Fibroblast of lung (primary cell): ENCODE measurements around the gene SMC1B. TPM values are rescaled to one million over a fixed set of nuclear protein-coding genes. Genes with fewer than 3 reads are reported as not detected.
"Not testable (repeated sequence)": the region's sequence is repeated elsewhere in the genome, so short reads cannot be mapped to it uniquely, and the experiment has no call there.

Source experiments
- DNase-seq, 2 donors: peaks; one replicate each; pipeline versions ENCODE4 v3.0.0 to v3.0.0-alpha.2; 2010; ENCODE audit warnings: low read depth in 2 of 2
- H2AFZ ChIP-seq: 2 replicates; pipeline ENCODE4 v1.5.1; 2012; ENCODE audit warnings: low read length, control low read depth, inconsistent platforms
- H3K27ac ChIP-seq: 2 replicates; pipeline ENCODE4 v1.5.1; 2011; ENCODE audit warnings: low read length, control low read depth; ENCODE audit not compliant: insufficient read depth
- H3K27me3 ChIP-seq: 2 replicates; pipeline ENCODE4 v1.5.1; 2011; ENCODE audit warnings: mild to moderate bottlenecking, low read length; ENCODE audit not compliant: control insufficient read depth, insufficient read depth
- H3K36me3 ChIP-seq: 2 replicates; pipeline ENCODE4 v1.5.1; 2011; ENCODE audit warnings: low read length; ENCODE audit not compliant: control insufficient read depth, insufficient read depth
- H3K4me1 ChIP-seq: 2 replicates; pipeline ENCODE4 v1.5.1; 2011; ENCODE audit warnings: low read length; ENCODE audit not compliant: control insufficient read depth, insufficient read depth; ENCODE audit errors: extremely low read depth
- H3K4me2 ChIP-seq: 2 replicates; pipeline ENCODE4 v1.5.1; 2011; ENCODE audit warnings: low read length, control low read depth; ENCODE audit not compliant: insufficient read depth; ENCODE audit errors: extremely low read depth
- H3K4me3 ChIP-seq, 4 experiments: fragments of 200-600 bp in 1 of 4; sonication (generic) in 1 of 4; replicated peaks in 1 of 4; 2 replicates each; pipeline ENCODE4 v1.5.1; 2011 to 2016; ENCODE audit warnings: low read length in 4 of 4, low read depth in 3 of 4, mild to moderate bottlenecking in 3 of 4, control low read depth in 2 of 4, inconsistent platforms in 1 of 4, mixed read lengths in 1 of 4; ENCODE audit not compliant: insufficient read depth in 1 of 4; ENCODE audit errors: control extremely low read depth in 1 of 4
- H3K79me2 ChIP-seq: 2 replicates; pipeline ENCODE4 v1.5.1; 2012; ENCODE audit warnings: mild to moderate bottlenecking, low read length, inconsistent platforms; ENCODE audit not compliant: control insufficient read depth, insufficient read depth
- H3K9ac ChIP-seq: 2 replicates; pipeline ENCODE4 v1.5.1; 2011; ENCODE audit warnings: mild to moderate bottlenecking, low read length, control low read depth; ENCODE audit not compliant: insufficient read depth
- H3K9me3 ChIP-seq: 2 replicates; pipeline ENCODE4 v1.5.1; 2012; ENCODE audit warnings: low read depth, low read length; ENCODE audit not compliant: control insufficient read depth, insufficient read depth
- H4K20me1 ChIP-seq: 2 replicates; pipeline ENCODE4 v1.5.1; 2011; ENCODE audit warnings: low read length; ENCODE audit not compliant: control insufficient read depth, insufficient read depth; ENCODE audit errors: extremely low read depth
- EZH2 ChIP-seq: IDR thresholded peaks from 2 replicates; pipeline ENCODE4 v1.5.1; 2012; ENCODE audit warnings: low read length, control low read depth, mild to moderate bottlenecking; ENCODE audit errors: missing control alignments
- polyA plus RNA-seq, 2 donors: library from polyadenylated mRNA; depleted of rRNA in 1 of 2; stranded (reverse) in 1 of 2; unstranded in 1 of 2; fragments of >200 nt; gene quantifications; 2 replicates each; pipeline ENCODE4 v1.2.1, GENCODE V29; 2011 to 2012; ENCODE audit warnings: missing spikeins in 1 of 2
- total RNA-seq: library from RNA; depleted of rRNA; stranded (reverse); fragments of >200 nt; gene quantifications from 2 replicates; pipeline ENCODE4 v1.2.1, GENCODE V29; 2014
- TF ChIP-seq, protein P1 (sequence below), 2 donors: IDR thresholded peaks in 1 of 2; conservative IDR thresholded peaks in 1 of 2; 1 replicate in 1 of 2; 2 replicates in 1 of 2; pipeline ENCODE4 v1.5.1; 2011 to 2012; ENCODE audit warnings: low read length in 2 of 2, control low read depth in 1 of 2, inconsistent platforms in 1 of 2, low read depth in 1 of 2, mild to moderate bottlenecking in 1 of 2

The SMC1B gene
- total and polyA plus RNA-seq, 2 donors (not counting 1 experiment from before 2014, with no cell fraction given) = not detected

DNA sequence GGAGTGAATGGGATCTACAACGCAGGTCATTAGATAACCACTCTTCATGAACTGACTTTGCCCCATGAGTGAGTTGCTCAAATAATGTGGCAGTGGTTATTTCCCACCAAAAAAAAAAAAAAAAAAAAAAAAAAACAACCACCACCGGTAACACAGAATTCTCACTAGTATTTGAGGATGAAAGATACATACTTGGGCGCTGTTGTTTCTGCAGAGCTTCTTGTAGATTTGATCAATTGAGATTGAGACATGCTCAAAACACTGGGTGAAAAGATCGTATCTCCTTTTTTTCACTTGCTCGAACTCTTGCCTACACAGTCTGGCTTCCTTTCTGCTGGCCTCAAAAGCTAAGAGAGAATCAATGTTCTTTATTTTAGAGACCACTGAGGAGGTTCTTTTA, 59.6 kb downstream of the SMC1B start:
- H3K79me2 ChIP-seq = no peaks in the 10 kb centered on the region
- no peak for DNase-seq
- H4K20me1 ChIP-seq = no peaks in the 10 kb centered on the region
- no peak overlapping the region for H3K27ac ChIP-seq
- H2AFZ ChIP-seq = no peak overlapping the region
- no peak overlapping the region for H3K4me3 ChIP-seq
- no peaks in the 10 kb centered on the region for H3K27me3 ChIP-seq
- H3K9ac ChIP-seq = no peak overlapping the region
- no peaks in the 10 kb centered on the region for H3K9me3 ChIP-seq
- H3K4me2 ChIP-seq = no peak overlapping the region
- H3K36me3 ChIP-seq = no peaks in the 10 kb centered on the region
- no peaks in the 10 kb centered on the region for H3K4me1 ChIP-seq
- TF ChIP-seq, protein P1, sequence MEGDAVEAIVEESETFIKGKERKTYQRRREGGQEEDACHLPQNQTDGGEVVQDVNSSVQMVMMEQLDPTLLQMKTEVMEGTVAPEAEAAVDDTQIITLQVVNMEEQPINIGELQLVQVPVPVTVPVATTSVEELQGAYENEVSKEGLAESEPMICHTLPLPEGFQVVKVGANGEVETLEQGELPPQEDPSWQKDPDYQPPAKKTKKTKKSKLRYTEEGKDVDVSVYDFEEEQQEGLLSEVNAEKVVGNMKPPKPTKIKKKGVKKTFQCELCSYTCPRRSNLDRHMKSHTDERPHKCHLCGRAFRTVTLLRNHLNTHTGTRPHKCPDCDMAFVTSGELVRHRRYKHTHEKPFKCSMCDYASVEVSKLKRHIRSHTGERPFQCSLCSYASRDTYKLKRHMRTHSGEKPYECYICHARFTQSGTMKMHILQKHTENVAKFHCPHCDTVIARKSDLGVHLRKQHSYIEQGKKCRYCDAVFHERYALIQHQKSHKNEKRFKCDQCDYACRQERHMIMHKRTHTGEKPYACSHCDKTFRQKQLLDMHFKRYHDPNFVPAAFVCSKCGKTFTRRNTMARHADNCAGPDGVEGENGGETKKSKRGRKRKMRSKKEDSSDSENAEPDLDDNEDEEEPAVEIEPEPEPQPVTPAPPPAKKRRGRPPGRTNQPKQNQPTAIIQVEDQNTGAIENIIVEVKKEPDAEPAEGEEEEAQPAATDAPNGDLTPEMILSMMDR (conservative IDR thresholded peaks at IDR 0.05 in 1 of 2, IDR thresholded peaks at IDR 0.05 in 1 of 2; ENCODE audit: low read depth in 1 of 2, low read length in 2 of 2) = no peak
- TF ChIP-seq EZH2 = no peak

DNA sequence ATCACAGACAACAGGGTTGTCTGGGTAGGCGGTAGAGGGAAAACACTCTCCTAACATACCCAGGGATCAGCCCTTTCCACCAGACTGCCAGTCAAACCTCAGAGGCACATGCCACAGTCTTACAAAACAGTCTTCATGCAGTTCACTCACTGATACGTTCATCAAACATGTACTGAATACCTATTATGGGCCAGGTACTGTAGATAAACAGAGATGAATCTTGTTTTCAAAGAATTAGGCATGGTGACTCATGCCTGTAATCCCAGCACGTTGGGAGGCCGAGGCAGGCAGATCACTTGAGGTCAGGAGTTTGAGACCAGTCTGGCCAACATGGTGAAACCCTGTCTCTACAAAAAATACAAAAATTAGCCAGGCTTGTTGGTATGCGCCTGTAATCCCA, 60.6 kb downstream of the SMC1B start:
- H3K9me3 ChIP-seq, H3K4me1 ChIP-seq, DNase-seq, H3K4me2 ChIP-seq, H3K27ac ChIP-seq, H2AFZ ChIP-seq, H3K9ac ChIP-seq, H3K27me3 ChIP-seq, H3K36me3 ChIP-seq, H4K20me1 ChIP-seq, H3K4me3 ChIP-seq, H3K79me2 ChIP-seq: not testable (repeated sequence)

DNA sequence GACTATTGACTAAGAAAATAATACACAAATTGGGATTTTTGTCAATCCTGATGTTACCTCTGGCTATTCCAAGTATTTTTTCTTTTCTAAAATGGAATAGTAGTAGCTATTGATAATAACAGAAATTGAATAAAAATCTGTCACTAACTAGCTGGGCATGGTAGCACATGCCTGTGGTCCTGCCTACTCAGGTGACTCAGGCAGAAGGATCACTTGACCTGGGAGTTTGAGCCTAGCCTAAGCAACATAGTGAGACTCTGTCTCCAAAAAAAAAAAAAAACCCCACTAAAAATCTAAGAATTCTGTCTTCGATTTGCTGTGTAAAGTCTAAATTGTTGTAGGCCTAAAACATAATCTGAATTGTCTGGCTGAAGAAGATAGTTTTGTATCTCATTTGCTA, 61.4 kb downstream of the SMC1B start:
- Histone ChIP-seq H4K20me1 (no peaks in the 10 kb centered on the region), H3K27me3 (no peaks in the 10 kb centered on the region), H3K4me2 (no peak overlapping the region), H3K4me3 (no peak overlapping the region), H3K9ac (no peak overlapping the region), H3K79me2 (no peaks in the 10 kb centered on the region), H3K9me3 (no peaks in the 10 kb centered on the region), H2AFZ (no peak overlapping the region), H3K36me3 (no peaks in the 10 kb centered on the region), H3K4me1 (no peaks in the 10 kb centered on the region), H3K27ac (no peak overlapping the region)
- no peak for DNase-seq
- TF ChIP-seq, protein P1 (conservative IDR thresholded peaks at IDR 0.05 in 1 of 2, IDR thresholded peaks at IDR 0.05 in 1 of 2; ENCODE audit: low read depth in 1 of 2, low read length in 2 of 2) = no peak
- no peak for TF ChIP-seq EZH2
